ENCODE data around the gene ST6GALNAC5. TPM values are rescaled to one million over a fixed set of nuclear protein-coding genes. Genes with fewer than 3 reads are reported as not detected.

Gene ST6GALNAC5
- total and polyA plus RNA-seq, 7 donors = under 0.01 to 44.7 (median 5.6) TPM; not detected in 1

DNA sequence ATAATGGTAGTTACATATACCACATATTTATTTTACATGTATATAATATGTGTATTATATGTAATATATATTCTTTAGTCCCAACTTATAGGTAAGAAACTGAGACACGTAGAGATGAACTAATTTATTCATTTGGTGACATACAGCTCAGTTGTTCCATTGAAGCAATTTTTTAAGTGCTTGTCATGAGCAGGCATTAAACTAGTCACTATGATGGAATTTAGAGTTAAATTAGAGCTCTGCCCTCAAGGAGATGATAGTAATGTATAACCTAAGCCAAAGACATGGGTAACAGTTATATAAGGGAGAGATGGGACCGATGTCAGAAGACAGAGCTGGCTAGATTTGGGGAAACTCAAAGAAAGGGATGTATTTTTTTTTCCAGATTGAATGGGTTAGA lies 83.0 kb downstream of the ST6GALNAC5 start:
- no peaks in the 10 kb centered on the region for H3K36me3 ChIP-seq
- intact Hi-C loops (cut with DNase I) = no loop called here
- no peak overlapping the region for H3K4me3 ChIP-seq
- DNase-seq = no peak
- no peaks in the 10 kb centered on the region for H3K4me1 ChIP-seq
- 79 to 86% methylated on average over 2 of the region's 2 CpGs for WGBS, 2 donors
- no peaks in the 10 kb centered on the region for H3K27me3 ChIP-seq
- no peak overlapping the region for H3K27ac ChIP-seq
- H3K9me3 ChIP-seq = no peaks in the 10 kb centered on the region
- TF ChIP-seq POLR2AphosphoS5 (IDR thresholded peaks at IDR 0.05) (no peak), CTCF (IDR thresholded peaks at IDR 0.05) (no peak), POLR2A (IDR thresholded peaks at IDR 0.05) (no peak), EP300 (IDR thresholded peaks at IDR 0.05) (no peak)

DNA sequence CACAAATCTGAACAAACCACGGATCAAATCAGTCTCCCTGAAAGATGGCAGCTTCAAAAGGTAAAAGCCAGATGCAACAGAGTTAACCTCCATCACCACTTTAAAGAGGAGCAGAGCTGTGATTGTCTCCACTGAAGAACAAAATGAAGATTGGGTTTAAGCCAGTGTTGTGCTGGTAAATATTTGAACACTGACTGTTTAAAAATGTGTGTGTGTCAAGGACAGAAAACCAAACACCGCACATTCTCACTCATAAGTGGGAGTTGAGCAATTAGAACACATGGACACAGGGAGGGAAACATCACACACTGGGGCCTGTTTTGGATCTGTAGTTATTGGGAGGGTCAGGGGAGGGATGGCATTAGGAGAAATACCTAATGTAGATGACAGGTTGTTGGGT lies 83.9 kb downstream of the ST6GALNAC5 start:
- H3K4me3 ChIP-seq = no peak overlapping the region
- H3K36me3 ChIP-seq = no peaks in the 10 kb centered on the region
- no peak for TF ChIP-seq CTCF (IDR thresholded peaks at IDR 0.05)
- no peak for TF ChIP-seq POLR2AphosphoS5 (IDR thresholded peaks at IDR 0.05)
- no peak for TF ChIP-seq EP300 (IDR thresholded peaks at IDR 0.05)
- no peak for TF ChIP-seq POLR2A (IDR thresholded peaks at IDR 0.05)
- H3K27me3 ChIP-seq = no peaks in the 10 kb centered on the region
- 34 to 61% methylated on average over 2 of the region's 2 CpGs for WGBS, 2 donors
- DNase-seq = no peak
- intact Hi-C loops (cut with DNase I) = no loop called here
- no peak overlapping the region for H3K27ac ChIP-seq
- H3K4me1 ChIP-seq = no peaks in the 10 kb centered on the region
- H3K9me3 ChIP-seq = no peaks in the 10 kb centered on the region

DNA sequence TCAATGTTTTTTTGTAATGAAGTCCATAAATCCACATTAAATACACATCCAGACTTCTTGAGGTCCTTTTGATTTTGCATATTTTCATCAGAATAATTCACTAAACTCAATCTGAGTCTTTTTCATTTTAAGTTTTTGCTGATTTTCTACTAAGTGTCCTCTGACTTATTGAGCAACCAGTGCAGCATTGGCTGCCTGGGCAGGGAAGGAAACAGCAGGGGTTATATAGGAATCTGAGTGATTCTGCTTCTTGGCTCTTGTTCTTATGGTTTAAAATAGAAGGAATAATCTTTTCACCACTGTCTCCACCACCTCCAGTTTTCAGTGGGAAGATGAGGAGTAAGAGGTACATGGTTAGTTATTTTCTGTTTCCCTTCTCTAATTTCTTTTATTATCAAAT lies 88.4 kb downstream of the ST6GALNAC5 start:
- H3K27me3 ChIP-seq = no peaks in the 10 kb centered on the region
- no peaks in the 10 kb centered on the region for H3K36me3 ChIP-seq
- H3K9me3 ChIP-seq = no peaks in the 10 kb centered on the region
- intact Hi-C loops (cut with DNase I) = no loop called here
- H3K27ac ChIP-seq = no peak overlapping the region
- H3K4me3 ChIP-seq = no peak overlapping the region
- H3K4me1 ChIP-seq = no peaks in the 10 kb centered on the region
- DNase-seq = no peak
- no peak for TF ChIP-seq CTCF (IDR thresholded peaks at IDR 0.05)
- no peak for TF ChIP-seq POLR2A (IDR thresholded peaks at IDR 0.05)
- no peak for TF ChIP-seq EP300 (IDR thresholded peaks at IDR 0.05)
- TF ChIP-seq POLR2AphosphoS5 (IDR thresholded peaks at IDR 0.05) = no peak

DNA sequence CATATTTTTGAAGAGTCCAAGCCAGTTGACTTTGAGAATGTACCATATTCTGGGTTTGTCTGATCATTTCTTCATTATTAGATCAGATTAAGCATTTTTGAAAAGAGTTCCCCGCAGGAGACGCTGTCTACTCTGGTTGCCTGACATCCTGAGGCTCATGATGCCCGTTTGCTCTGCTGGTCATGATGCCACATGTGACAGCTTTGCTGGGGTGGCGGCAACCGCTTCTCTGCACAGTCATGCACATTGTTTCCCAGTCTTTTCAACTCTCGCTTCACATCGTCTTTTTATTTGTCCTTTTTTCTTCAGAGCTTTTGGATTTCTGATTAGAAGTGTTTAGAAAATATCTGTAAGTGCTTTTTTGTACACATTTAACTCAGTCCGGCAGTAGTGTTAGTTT lies 90.7 kb downstream of the ST6GALNAC5 start:
- intact Hi-C loops (cut with DNase I) = no loop called here
- Histone ChIP-seq H3K4me3 (no peak overlapping the region), H3K4me1 (no peaks in the 10 kb centered on the region), H3K9me3 (no peaks in the 10 kb centered on the region), H3K27me3 (no peaks in the 10 kb centered on the region), H3K27ac (no peak overlapping the region), H3K36me3 (no peaks in the 10 kb centered on the region)
- TF ChIP-seq POLR2A (IDR thresholded peaks at IDR 0.05) = no peak
- TF ChIP-seq POLR2AphosphoS5 (IDR thresholded peaks at IDR 0.05) = no peak
- TF ChIP-seq CTCF (IDR thresholded peaks at IDR 0.05) = no peak
- TF ChIP-seq EP300 (IDR thresholded peaks at IDR 0.05) = no peak
- DNase-seq = no peak
- WGBS, 2 donors = 86 to 93% methylated on average over 8 of the region's 8 CpGs

DNA sequence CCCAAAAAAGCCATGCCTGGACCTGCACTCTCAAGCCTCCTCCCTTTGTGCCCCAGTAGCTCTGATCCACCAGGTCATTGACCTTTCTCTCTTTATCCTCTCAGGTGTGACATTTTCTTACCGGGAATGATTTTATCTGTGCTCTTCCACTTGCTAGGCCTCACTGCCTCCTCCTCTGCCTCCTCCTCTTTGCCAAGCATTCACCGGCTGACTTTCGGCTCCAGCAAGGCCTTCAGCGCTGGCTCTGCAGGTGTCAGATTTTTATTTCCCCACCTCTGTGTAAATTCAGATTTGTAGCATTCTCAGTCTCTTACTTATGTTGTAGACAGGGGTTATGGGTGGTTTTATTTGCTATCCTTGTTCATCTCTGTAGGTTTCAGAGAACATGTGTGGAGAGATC lies 91.5 kb downstream of the ST6GALNAC5 start:
- H3K36me3 ChIP-seq = no peaks in the 10 kb centered on the region
- 71 to 90% methylated on average over 4 of the region's 4 CpGs for WGBS, 2 donors
- TF ChIP-seq POLR2A (IDR thresholded peaks at IDR 0.05) (no peak), EP300 (IDR thresholded peaks at IDR 0.05) (no peak), CTCF (IDR thresholded peaks at IDR 0.05) (no peak), POLR2AphosphoS5 (IDR thresholded peaks at IDR 0.05) (no peak)
- intact Hi-C loops (cut with DNase I) = no loop called here
- no peak overlapping the region for H3K4me3 ChIP-seq
- H3K4me1 ChIP-seq = no peaks in the 10 kb centered on the region
- H3K9me3 ChIP-seq = no peaks in the 10 kb centered on the region
- DNase-seq = no peak
- no peak overlapping the region for H3K27ac ChIP-seq
- H3K27me3 ChIP-seq = no peaks in the 10 kb centered on the region

All from sigmoid colon (tissue), 7 donors.